ENCODE results near the gene COL11A2. TPM values are rescaled to one million over a fixed set of nuclear protein-coding genes. Genes with fewer than 3 reads are reported as not detected.
A peak's percentile ranks its signal among the peaks of the same experiment; 100 is the strongest.

The COL11A2 gene
- total and polyA plus RNA-seq, 2 of the 13 experiments (the other 11 are each of a cell fraction or from before 2014, with no cell fraction given), result 0.55 TPM

GRCh38 chr6:33147807-33148666, 44.2 kb downstream of the COL11A2 start (continued):
- TF ChIP-seq ZSCAN5A (CRISPR knock-in tag; IDR thresholded peaks at IDR 0.05; ENCODE audit: borderline replicate concordance) (no peak), ZNF816 (CRISPR knock-in tag; IDR thresholded peaks at IDR 0.05; ENCODE audit: borderline replicate concordance) (no peak), ZSCAN29 (CRISPR knock-in tag; conservative IDR thresholded peaks at IDR 0.05) (no peak), NRL (CRISPR knock-in tag; IDR thresholded peaks at IDR 0.05; ENCODE audit: borderline replicate concordance) (no peak), ZNF781 (CRISPR knock-in tag; IDR thresholded peaks at IDR 0.05; ENCODE audit: borderline replicate concordance, not compliant biosample characterization) (no peak), IRF1 (CRISPR knock-in tag; IDR thresholded peaks at IDR 0.05; ENCODE audit: low read depth) (no peak), ZNF713 (CRISPR knock-in tag; IDR thresholded peaks at IDR 0.05) (no peak), AKAP8 (CRISPR knock-in tag; IDR thresholded peaks at IDR 0.05) (no peak), STAT5B (CRISPR knock-in tag; IDR thresholded peaks at IDR 0.05) (no peak), CREM (IDR thresholded peaks at IDR 0.05) (no peak), CREM (CRISPR knock-in tag; IDR thresholded peaks at IDR 0.05) (no peak), STAG1 (CRISPR knock-in tag; IDR thresholded peaks at IDR 0.05) (peak; percentile 78), ASH2L (IDR thresholded peaks at IDR 0.05; ENCODE audit: insufficient read length, low read depth, low read length) (no peak), FOXK1 (CRISPR knock-in tag; IDR thresholded peaks at IDR 0.05; ENCODE audit: borderline replicate concordance, low read depth) (0 out of 2 replicates have a peak, but pooled peaks have one; percentile 14)
- TF ChIP-seq, protein P1, sequence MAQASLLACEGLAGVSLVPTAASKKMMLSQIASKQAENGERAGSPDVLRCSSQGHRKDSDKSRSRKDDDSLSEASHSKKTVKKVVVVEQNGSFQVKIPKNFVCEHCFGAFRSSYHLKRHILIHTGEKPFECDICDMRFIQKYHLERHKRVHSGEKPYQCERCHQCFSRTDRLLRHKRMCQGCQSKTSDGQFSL (CRISPR knock-in tag; IDR thresholded peaks at IDR 0.05), result no peak
- TF ChIP-seq, protein P2, sequence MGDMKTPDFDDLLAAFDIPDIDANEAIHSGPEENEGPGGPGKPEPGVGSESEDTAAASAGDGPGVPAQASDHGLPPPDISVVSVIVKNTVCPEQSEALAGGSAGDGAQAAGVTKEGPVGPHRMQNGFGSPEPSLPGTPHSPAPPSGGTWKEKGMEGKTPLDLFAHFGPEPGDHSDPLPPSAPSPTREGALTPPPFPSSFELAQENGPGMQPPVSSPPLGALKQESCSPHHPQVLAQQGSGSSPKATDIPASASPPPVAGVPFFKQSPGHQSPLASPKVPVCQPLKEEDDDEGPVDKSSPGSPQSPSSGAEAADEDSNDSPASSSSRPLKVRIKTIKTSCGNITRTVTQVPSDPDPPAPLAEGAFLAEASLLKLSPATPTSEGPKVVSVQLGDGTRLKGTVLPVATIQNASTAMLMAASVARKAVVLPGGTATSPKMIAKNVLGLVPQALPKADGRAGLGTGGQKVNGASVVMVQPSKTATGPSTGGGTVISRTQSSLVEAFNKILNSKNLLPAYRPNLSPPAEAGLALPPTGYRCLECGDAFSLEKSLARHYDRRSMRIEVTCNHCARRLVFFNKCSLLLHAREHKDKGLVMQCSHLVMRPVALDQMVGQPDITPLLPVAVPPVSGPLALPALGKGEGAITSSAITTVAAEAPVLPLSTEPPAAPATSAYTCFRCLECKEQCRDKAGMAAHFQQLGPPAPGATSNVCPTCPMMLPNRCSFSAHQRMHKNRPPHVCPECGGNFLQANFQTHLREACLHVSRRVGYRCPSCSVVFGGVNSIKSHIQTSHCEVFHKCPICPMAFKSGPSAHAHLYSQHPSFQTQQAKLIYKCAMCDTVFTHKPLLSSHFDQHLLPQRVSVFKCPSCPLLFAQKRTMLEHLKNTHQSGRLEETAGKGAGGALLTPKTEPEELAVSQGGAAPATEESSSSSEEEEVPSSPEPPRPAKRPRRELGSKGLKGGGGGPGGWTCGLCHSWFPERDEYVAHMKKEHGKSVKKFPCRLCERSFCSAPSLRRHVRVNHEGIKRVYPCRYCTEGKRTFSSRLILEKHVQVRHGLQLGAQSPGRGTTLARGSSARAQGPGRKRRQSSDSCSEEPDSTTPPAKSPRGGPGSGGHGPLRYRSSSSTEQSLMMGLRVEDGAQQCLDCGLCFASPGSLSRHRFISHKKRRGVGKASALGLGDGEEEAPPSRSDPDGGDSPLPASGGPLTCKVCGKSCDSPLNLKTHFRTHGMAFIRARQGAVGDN (CRISPR knock-in tag; IDR thresholded peaks at IDR 0.05), result no peak
- TF ChIP-seq, protein P3, sequence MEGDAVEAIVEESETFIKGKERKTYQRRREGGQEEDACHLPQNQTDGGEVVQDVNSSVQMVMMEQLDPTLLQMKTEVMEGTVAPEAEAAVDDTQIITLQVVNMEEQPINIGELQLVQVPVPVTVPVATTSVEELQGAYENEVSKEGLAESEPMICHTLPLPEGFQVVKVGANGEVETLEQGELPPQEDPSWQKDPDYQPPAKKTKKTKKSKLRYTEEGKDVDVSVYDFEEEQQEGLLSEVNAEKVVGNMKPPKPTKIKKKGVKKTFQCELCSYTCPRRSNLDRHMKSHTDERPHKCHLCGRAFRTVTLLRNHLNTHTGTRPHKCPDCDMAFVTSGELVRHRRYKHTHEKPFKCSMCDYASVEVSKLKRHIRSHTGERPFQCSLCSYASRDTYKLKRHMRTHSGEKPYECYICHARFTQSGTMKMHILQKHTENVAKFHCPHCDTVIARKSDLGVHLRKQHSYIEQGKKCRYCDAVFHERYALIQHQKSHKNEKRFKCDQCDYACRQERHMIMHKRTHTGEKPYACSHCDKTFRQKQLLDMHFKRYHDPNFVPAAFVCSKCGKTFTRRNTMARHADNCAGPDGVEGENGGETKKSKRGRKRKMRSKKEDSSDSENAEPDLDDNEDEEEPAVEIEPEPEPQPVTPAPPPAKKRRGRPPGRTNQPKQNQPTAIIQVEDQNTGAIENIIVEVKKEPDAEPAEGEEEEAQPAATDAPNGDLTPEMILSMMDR (CRISPR knock-in tag; IDR thresholded peaks at IDR 0.05), result peak; percentile 79
- TF ChIP-seq, protein P4, sequence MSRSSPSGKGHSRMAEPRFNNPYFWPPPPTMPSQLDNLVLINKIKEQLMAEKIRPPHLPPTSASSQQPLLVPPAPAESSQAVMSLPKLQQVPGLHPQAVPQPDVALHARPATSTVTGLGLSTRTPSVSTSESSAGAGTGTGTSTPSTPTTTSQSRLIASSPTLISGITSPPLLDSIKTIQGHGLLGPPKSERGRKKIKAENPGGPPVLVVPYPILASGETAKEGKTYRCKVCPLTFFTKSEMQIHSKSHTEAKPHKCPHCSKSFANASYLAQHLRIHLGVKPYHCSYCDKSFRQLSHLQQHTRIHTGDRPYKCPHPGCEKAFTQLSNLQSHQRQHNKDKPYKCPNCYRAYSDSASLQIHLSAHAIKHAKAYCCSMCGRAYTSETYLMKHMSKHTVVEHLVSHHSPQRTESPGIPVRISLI (CRISPR knock-in tag; IDR thresholded peaks at IDR 0.05; ENCODE audit: borderline replicate concordance), result no peak
